ENCODE measurements around the gene CFI.

Gene CFI

GRCh38 chr4:109698656-109699055 is 103.1 kb downstream of the CFI start:
- H3K9ac ChIP-seq (ENCODE audit: low read length): no peak overlapping the region
- no peaks in the 10 kb centered on the region for H3K36me3 ChIP-seq (ENCODE audit: control insufficient read depth, insufficient read depth, low read length)
- peaks cover 28% of the 10 kb centered on the region for H3K4me1 ChIP-seq (ENCODE audit: control insufficient read depth, insufficient read depth, low read length)
- H3K4me3 ChIP-seq (ENCODE audit: low read length): no peak overlapping the region
- no peaks in the 10 kb centered on the region for H3K27me3 ChIP-seq (ENCODE audit: control insufficient read depth, insufficient read depth, low read length)
- no peaks in the 10 kb centered on the region for H3K9me3 ChIP-seq (ENCODE audit: control insufficient read depth, low read length)

- H3K9me3 ChIP-seq (ENCODE audit: control insufficient read depth, low read length): no peaks in the 10 kb centered on the region
- no peak overlapping the region for H3K9ac ChIP-seq (ENCODE audit: low read length)
- H3K4me1 ChIP-seq (ENCODE audit: control insufficient read depth, insufficient read depth, low read length): peaks cover 4% of the 10 kb centered on the region
- H3K36me3 ChIP-seq (ENCODE audit: control insufficient read depth, insufficient read depth, low read length): no peaks in the 10 kb centered on the region
- H3K4me3 ChIP-seq (ENCODE audit: low read length): no peak overlapping the region
- no peaks in the 10 kb centered on the region for H3K27me3 ChIP-seq (ENCODE audit: control insufficient read depth, insufficient read depth, low read length)
Observed at GRCh38 chr4:109691411-109691920, 110.3 kb downstream of the CFI start.

Measured in mucosa of stomach (tissue), 1 donor.